ENCODE data around the gene ARRDC3. TPM values are rescaled to one million over a fixed set of nuclear protein-coding genes. Genes with fewer than 3 reads are reported as not detected.

The ARRDC3 gene
- total RNA-seq, 2 donors from 2014 or later, result 8.6 to 29.3 TPM

GRCh38 chr5:91339063-91339705, 43.9 kb downstream of the ARRDC3 start:
- intact Hi-C loops (cut with DNase I), result no loop called here
- Histone ChIP-seq H3K4me1 (no peaks in the 10 kb centered on the region), H3K27me3 (no peaks in the 10 kb centered on the region), H3K27ac (no peak overlapping the region), H3K4me3 (no peak overlapping the region), H3K9me3 (no peaks in the 10 kb centered on the region), H3K36me3 (replicated peaks in 1 of 2; ENCODE audit: insufficient read depth in 1 of 2, low read depth in 2 of 2) (no peaks in the 10 kb centered on the region)
- no peak for ATAC-seq
- TF ChIP-seq CTCF (IDR thresholded peaks at IDR 0.05) (no peak), POLR2A (IDR thresholded peaks at IDR 0.05) (no peak)
- DNase-seq, result no peak
- 67 to 81% methylated on average over 3 of the region's 3 CpGs for whole genome bisulfite sequencing, 2 donors

DNA sequence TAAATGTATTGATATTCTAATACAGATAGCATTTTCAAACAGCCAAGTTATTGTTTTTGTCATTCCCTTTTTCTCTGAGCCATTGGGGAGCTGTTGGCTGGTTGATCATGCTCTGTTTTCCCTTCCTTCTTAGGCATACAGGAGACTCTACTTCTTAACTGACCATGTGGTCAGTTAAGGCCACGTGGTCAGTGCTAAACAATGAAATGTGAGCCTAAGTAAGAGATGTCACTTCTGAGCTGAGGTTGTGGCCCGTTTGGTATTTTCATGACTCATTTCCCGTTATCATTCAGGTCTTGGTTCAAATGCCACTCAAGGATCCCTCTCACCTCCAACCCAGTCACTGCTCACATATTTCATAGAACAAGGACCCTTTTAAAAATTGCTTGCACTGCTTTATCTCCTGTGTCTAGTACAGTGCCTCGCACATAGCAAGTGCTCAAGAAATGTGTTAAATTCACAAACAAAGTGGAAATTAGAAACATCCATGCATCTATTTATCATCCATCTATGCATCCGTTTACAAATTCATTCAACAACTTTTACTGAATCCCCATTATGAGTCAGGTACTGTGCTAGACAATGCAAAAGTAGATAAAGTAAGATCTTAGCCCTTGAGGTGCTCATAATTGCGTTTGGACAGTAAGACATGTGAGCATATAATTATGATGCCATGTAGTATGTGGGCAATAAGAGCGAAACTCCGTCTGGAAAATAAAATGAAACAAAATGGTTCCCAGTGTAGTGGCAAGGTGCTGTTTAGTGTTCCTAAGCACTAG, 50.7 kb downstream of the ARRDC3 start:
- DNase-seq (no peak), ATAC-seq (no peak)
- no peak overlapping the region for H3K27ac ChIP-seq
- TF ChIP-seq POLR2A (IDR thresholded peaks at IDR 0.05), result no peak
- no peak for TF ChIP-seq CTCF (IDR thresholded peaks at IDR 0.05)
- no peaks in the 10 kb centered on the region for H3K4me1 ChIP-seq
- intact Hi-C loops (cut with DNase I), result no loop called here
- no peaks in the 10 kb centered on the region for H3K36me3 ChIP-seq (replicated peaks in 1 of 2; ENCODE audit: insufficient read depth in 1 of 2, low read depth in 2 of 2)
- WGBS, 2 donors, result 49 to 56% methylated on average over 8 of the region's 8 CpGs
- no peaks in the 10 kb centered on the region for H3K27me3 ChIP-seq
- H3K9me3 ChIP-seq, result no peaks in the 10 kb centered on the region
- H3K4me3 ChIP-seq, result no peak overlapping the region

GRCh38 chr5:91331705-91332104, 51.4 kb downstream of the ARRDC3 start:
- H3K27me3 ChIP-seq, result no peaks in the 10 kb centered on the region
- TF ChIP-seq POLR2A (IDR thresholded peaks at IDR 0.05) (no peak), CTCF (IDR thresholded peaks at IDR 0.05) (no peak)
- ATAC-seq (no peak), DNase-seq (no peak)
- intact Hi-C loops (cut with DNase I), result no loop called here
- WGBS, 2 donors, result 84 to 89% methylated on average over 1 of the region's 1 CpG
- H3K4me3 ChIP-seq, result no peak overlapping the region
- H3K9me3 ChIP-seq, result no peaks in the 10 kb centered on the region
- no peaks in the 10 kb centered on the region for H3K36me3 ChIP-seq (replicated peaks in 1 of 2; ENCODE audit: insufficient read depth in 1 of 2, low read depth in 2 of 2)
- H3K27ac ChIP-seq, result no peak overlapping the region
- no peaks in the 10 kb centered on the region for H3K4me1 ChIP-seq

GRCh38 chr5:91329283-91329682, 53.8 kb downstream of the ARRDC3 start:
- Histone ChIP-seq H3K27me3 (no peaks in the 10 kb centered on the region), H3K4me1 (no peaks in the 10 kb centered on the region), H3K36me3 (replicated peaks in 1 of 2; ENCODE audit: insufficient read depth in 1 of 2, low read depth in 2 of 2) (no peaks in the 10 kb centered on the region), H3K4me3 (no peak overlapping the region), H3K27ac (no peak overlapping the region), H3K9me3 (no peaks in the 10 kb centered on the region)
- 58 to 74% methylated on average over 1 of the region's 1 CpG for WGBS, 2 donors
- DNase-seq, result no peak
- TF ChIP-seq POLR2A (IDR thresholded peaks at IDR 0.05), result no peak
- no peak for TF ChIP-seq CTCF (IDR thresholded peaks at IDR 0.05)
- no peak for ATAC-seq
- intact Hi-C loops (cut with DNase I), result no loop called here
